ENCODE data around the gene SLC25A51. TPM values are rescaled to one million over a fixed set of nuclear protein-coding genes. Genes with fewer than 3 reads are reported as not detected.

Gene SLC25A51
- 10 to 100 TPM; 12.4 to 21.1 (median 16.8) TPM for polyA plus RNA-seq (ENCODE audit: insufficient read depth in 1 of 5, insufficient read length in 5 of 5, low replicate concordance in 1 of 5)
- long read RNA-seq, donor 1, partial matches to known transcripts = 0 of 1 reads
- long read RNA-seq, donor 1, other reads (novel, unspliced or antisense) = 0 of 1 reads
- long read RNA-seq, donor 2, partial matches to known transcripts = 0 of 5 reads
- long read RNA-seq, donor 2, other reads (novel, unspliced or antisense) = 0 of 5 reads
- long read RNA-seq, donor 3, partial matches to known transcripts = 8 of 8 reads
- long read RNA-seq, donor 3, other reads (novel, unspliced or antisense) = 0 of 8 reads
- long read RNA-seq, donor 4 = 0 reads
- long read RNA-seq, donor 5, partial matches to known transcripts = 0 of 2 reads
- long read RNA-seq, donor 5, other reads (novel, unspliced or antisense) = 0 of 2 reads
- long read RNA-seq, donor 6, partial matches to known transcripts = 0 of 4 reads
- long read RNA-seq, donor 6, other reads (novel, unspliced or antisense) = 0 of 4 reads
- long read RNA-seq, donor 7, partial matches to known transcripts = 0 of 7 reads
- long read RNA-seq, donor 7, other reads (novel, unspliced or antisense) = 6 of 7 reads
- long read RNA-seq, donor 8 = 0 reads

- peak; percentile 95 for DNase-seq
Measured at GRCh38 chr9:37903647-37904444, at the start of gene SLC25A51. Gene SLC25A51, minus strand, starts transcription at chr9:37904127. Its CDS starts 15,577 bp downstream, at chr9:37888550.

- DNase-seq = no peak
Measured at GRCh38 chr9:37953206-37953774, 49.4 kb upstream of the SLC25A51 start.

GRCh38 chr9:37952731-37953130 is 48.8 kb upstream of the SLC25A51 start:
- no peak for DNase-seq

GRCh38 chr9:37951671-37952449 is 47.9 kb upstream of the SLC25A51 start:
- DNase-seq = no peak

- DNase-seq = no peak
Measured at GRCh38 chr9:37950561-37950960, 46.6 kb upstream of the SLC25A51 start.

GRCh38 chr9:37949576-37949975 is 45.6 kb upstream of the SLC25A51 start:
- no peak for DNase-seq

- DNase-seq = no peak
Measured at GRCh38 chr9:37948417-37948980, 44.6 kb upstream of the SLC25A51 start.

- no peak for DNase-seq
Measured at GRCh38 chr9:37947977-37948376, 44.0 kb upstream of the SLC25A51 start.

GRCh38 chr9:37947471-37947870 is 43.5 kb upstream of the SLC25A51 start:
- no peak for DNase-seq

GRCh38 chr9:37946971-37947370 is 43.0 kb upstream of the SLC25A51 start:
- no peak for DNase-seq

- DNase-seq = no peak
Measured at GRCh38 chr9:37946041-37946440, 42.1 kb upstream of the SLC25A51 start.

- no peak for DNase-seq
Measured at GRCh38 chr9:37944671-37945481, 40.9 kb upstream of the SLC25A51 start.

- DNase-seq = no peak
Measured at GRCh38 chr9:37944266-37944650, 40.3 kb upstream of the SLC25A51 start.

GRCh38 chr9:37943345-37944265 is 39.7 kb upstream of the SLC25A51 start:
- DNase-seq = peak in 1 of 2 donors; percentile 71

- no peak for DNase-seq
Measured at GRCh38 chr9:37942621-37943344, 38.9 kb upstream of the SLC25A51 start.

- no peak for DNase-seq
Measured at GRCh38 chr9:37941253-37941652, 37.3 kb upstream of the SLC25A51 start.

- DNase-seq = no peak
Measured at GRCh38 chr9:37939575-37940095, 35.7 kb upstream of the SLC25A51 start.

All from right lung (tissue), 10 donors.